Skeletal muscle tissue (tissue), 4 donors: ENCODE measurements around the gene KRTAP7-1. TPM values are rescaled to one million over a fixed set of nuclear protein-coding genes. Genes with fewer than 3 reads are reported as not detected.

Source experiments
- H3K27ac ChIP-seq: one replicate; pipeline ENCODE4 v1.7.0; 2013; ENCODE audit warnings: mild to moderate bottlenecking, low read depth, low read length, inconsistent platforms
- H3K27me3 ChIP-seq, 3 donors: one replicate each; pipeline ENCODE4 v1.7.0; 2013; ENCODE audit warnings: low read length in 3 of 3; ENCODE audit not compliant: control insufficient read depth in 3 of 3, insufficient read depth in 3 of 3
- H3K36me3 ChIP-seq, 3 donors: one replicate each; pipeline ENCODE4 v1.7.0; 2013; ENCODE audit warnings: low read length in 3 of 3; ENCODE audit not compliant: control insufficient read depth in 3 of 3, insufficient read depth in 3 of 3
- H3K4me1 ChIP-seq, 3 donors: one replicate each; pipeline ENCODE4 v1.7.0; 2013; ENCODE audit warnings: low read length in 3 of 3, mild to moderate bottlenecking in 3 of 3; ENCODE audit not compliant: control insufficient read depth in 3 of 3, insufficient read depth in 3 of 3
- H3K4me3 ChIP-seq, 3 donors: one replicate each; pipeline ENCODE4 v1.7.0; 2013; ENCODE audit warnings: low read length in 3 of 3
- H3K9ac ChIP-seq, 3 donors: one replicate each; pipeline ENCODE4 v1.7.0; 2013; ENCODE audit warnings: low read length in 3 of 3, mild to moderate bottlenecking in 3 of 3, moderate library complexity in 2 of 3, low read depth in 1 of 3
- H3K9me3 ChIP-seq, 3 donors: one replicate each; pipeline ENCODE4 v1.7.0; 2013; ENCODE audit warnings: low read length in 3 of 3; ENCODE audit not compliant: control insufficient read depth in 3 of 3
- total RNA-seq: library from RNA; depleted of rRNA; stranded (reverse); fragments of >200 nt; gene quantifications from one replicate; pipeline ENCODE4 v1.2.3, GENCODE V29; 2014
- donor health status: Osteomylitis.

The KRTAP7-1 gene, protein sequence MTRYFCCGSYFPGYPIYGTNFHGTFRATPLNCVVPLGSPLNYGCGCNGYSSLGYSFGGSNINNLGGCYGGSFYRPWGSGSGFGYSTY
- not detected for total RNA-seq

GRCh38 chr21:30829659-30830058, at the start of gene KRTAP7-1:
Gene KRTAP7-1, minus strand, starts transcription at chr21:30829759. Its CDS starts 61 bp downstream, at chr21:30829698.
- Histone ChIP-seq H3K36me3 (no peaks in the 10 kb centered on the region), H3K4me1 (no peaks in the 10 kb centered on the region), H3K9ac (no peak within 1 kb of the TSS), H3K27me3 (no peaks in the 10 kb centered on the region), H3K9me3 (peaks cover 4 to 7% (median 4%) of the 10 kb centered on the region in 3 donors), H3K27ac (no peak within 1 kb of the TSS), H3K4me3 (no peak within 1 kb of the TSS)

GRCh38 chr21:30874526-30874925, 45.0 kb upstream of the KRTAP7-1 start:
- Histone ChIP-seq H3K4me1 (no peaks in the 10 kb centered on the region), H3K36me3 (no peaks in the 10 kb centered on the region), H3K27ac (no peak overlapping the region), H3K27me3 (no peaks in the 10 kb centered on the region), H3K9me3 (no peaks in the 10 kb centered on the region), H3K4me3 (no peak overlapping the region), H3K9ac (no peak overlapping the region)

DNA sequence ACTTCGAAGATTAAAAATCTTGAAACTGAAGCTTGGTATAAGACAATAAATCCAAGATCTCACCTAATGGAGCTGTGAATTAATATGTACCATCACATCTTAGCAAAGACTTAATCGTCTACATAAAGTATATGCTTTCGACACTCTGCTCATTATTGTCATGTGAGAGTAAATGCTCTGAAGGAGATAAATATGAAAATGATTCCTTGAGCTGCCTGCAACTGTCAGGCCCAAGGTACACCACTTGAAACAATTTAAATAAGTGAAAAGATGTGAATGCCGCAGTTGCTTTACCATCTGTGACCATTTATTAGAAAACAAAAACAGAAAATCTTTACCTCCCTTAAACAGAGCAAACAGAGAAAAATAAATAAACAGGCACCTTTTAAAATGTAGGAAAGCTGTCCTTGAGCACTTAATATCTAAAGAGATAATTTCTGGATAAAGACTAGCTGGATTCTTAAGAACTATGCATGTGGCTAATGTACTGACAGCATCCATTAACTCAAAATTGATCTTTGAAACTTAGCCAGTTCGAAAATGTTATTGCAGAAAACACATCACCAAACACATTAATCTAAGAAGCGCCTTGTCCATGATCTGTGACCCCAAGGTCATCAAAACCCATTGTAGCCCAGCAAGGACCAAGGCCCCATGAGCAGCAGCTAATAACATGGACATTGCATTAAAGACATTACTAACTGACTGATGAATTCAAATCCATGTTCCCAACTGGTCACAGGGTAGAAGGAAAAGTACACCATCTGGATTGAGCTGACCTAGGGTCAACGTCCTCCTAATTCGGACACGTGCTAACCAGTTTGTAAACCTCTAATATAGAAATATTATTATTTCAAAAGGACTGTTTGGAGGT, 18.3 kb upstream of the KRTAP7-1 start:
- Histone ChIP-seq H3K27me3 (no peaks in the 10 kb centered on the region), H3K9me3 (peaks cover 0 to 3% (median 0%) of the 10 kb centered on the region in 3 donors), H3K4me1 (no peaks in the 10 kb centered on the region), H3K4me3 (no peak overlapping the region), H3K27ac (no peak overlapping the region), H3K9ac (no peak overlapping the region), H3K36me3 (no peaks in the 10 kb centered on the region)

DNA sequence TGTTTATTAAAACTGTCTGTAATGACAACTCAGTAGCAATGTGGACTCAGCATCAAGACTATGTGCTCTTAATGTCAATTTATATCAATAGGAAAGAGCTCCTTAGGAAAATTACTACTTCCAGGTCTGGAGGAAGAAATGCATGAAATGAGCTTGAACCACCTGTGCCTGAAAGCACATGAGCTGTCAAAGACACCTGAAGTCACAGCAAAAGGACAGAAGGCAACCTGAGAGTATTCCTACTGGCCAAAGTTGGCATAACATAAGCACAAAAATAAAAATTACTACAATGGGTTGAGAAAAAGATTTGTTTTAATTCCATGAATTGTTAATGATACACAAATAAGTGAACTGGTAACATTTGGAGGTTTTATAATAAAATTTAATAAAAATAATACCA, 13.4 kb upstream of the KRTAP7-1 start:
- no peaks in the 10 kb centered on the region for H3K36me3 ChIP-seq
- no peaks in the 10 kb centered on the region for H3K27me3 ChIP-seq
- no peaks in the 10 kb centered on the region for H3K9me3 ChIP-seq
- no peak overlapping the region for H3K27ac ChIP-seq
- H3K4me3 ChIP-seq, result no peak overlapping the region
- H3K4me1 ChIP-seq, result no peaks in the 10 kb centered on the region
- H3K9ac ChIP-seq, result no peak overlapping the region

- no peaks in the 10 kb centered on the region for H3K36me3 ChIP-seq
- no peaks in the 10 kb centered on the region for H3K4me1 ChIP-seq
- no peak overlapping the region for H3K9ac ChIP-seq
- H3K27ac ChIP-seq, result no peak overlapping the region
- no peak overlapping the region for H3K4me3 ChIP-seq
- no peaks in the 10 kb centered on the region for H3K27me3 ChIP-seq
- no peaks in the 10 kb centered on the region for H3K9me3 ChIP-seq
These were observed 9.7 kb upstream of the KRTAP7-1 start for GRCh38 chr21:30839304-30839703.

DNA sequence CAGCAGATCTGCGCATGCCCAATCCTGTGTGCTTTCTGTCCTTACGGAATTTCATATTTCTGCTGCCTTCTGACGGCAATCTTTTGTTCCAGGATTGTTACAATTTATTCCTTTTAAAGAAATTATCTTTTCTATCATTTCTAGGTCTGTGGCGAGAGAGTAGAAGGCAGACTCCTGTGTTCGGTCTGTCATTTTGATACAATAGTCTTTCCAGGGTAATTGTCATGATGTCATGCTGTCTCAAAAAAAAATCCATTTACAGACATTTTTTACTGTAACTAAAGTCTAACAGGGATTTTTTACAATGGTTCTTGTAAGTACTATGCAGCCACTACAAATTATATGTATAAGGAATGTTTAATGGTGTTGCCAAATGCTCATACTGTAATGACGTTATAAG, 9.0 kb upstream of the KRTAP7-1 start:
- no peak overlapping the region for H3K4me3 ChIP-seq
- peaks cover 0 to under 1% (median 0%) of the 10 kb centered on the region in 3 donors for H3K9me3 ChIP-seq
- no peaks in the 10 kb centered on the region for H3K4me1 ChIP-seq
- H3K36me3 ChIP-seq, result no peaks in the 10 kb centered on the region
- H3K9ac ChIP-seq, result no peak overlapping the region
- H3K27ac ChIP-seq, result no peak overlapping the region
- H3K27me3 ChIP-seq, result no peaks in the 10 kb centered on the region

- Histone ChIP-seq H3K9ac (no peak overlapping the region), H3K36me3 (no peaks in the 10 kb centered on the region), H3K4me1 (no peaks in the 10 kb centered on the region), H3K27me3 (no peaks in the 10 kb centered on the region), H3K9me3 (peaks cover 4% of the 10 kb centered on the region in 3 donors), H3K27ac (no peak overlapping the region), H3K4me3 (no peak overlapping the region)
These were observed 1.7 kb upstream of the KRTAP7-1 start for GRCh38 chr21:30831194-30831765.

DNA sequence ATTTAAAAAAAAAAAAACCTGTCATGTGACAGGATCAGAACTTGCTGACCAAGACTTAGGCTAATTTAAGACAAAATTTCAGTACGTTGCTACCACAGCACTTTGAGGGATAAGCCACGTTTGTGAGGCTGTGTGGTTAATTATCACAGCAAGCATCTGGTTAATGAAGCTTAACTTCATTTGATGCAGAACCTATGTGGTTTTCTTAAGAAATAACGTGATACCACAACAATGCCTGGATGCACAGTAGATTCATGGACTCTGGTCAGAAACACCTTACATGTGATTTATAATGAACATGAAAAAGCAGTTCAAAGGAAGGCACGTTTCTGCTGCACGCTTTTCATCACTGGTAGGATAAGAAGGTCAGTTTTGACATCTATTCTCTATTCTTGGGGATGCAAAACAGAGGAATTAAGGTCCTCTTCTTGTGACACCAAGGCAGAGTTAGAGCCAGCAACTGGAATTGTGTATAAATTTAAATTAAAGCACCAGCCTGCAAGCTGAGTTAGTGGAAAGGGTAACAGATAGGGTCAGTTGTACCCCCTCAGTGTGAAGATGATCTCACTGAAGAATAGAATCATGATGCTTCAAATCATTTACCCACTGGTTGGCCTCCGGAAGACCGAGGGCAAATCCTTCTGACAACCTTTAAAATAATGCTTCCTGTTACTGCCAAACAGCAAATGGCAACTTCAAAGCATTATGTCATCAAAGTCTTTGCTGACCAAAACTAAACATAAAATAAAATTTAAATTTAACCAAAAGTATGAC, 10.5 kb downstream of the KRTAP7-1 start:
- no peaks in the 10 kb centered on the region for H3K9me3 ChIP-seq
- no peak overlapping the region for H3K4me3 ChIP-seq
- no peak overlapping the region for H3K9ac ChIP-seq
- no peak overlapping the region for H3K27ac ChIP-seq
- H3K27me3 ChIP-seq, result no peaks in the 10 kb centered on the region
- no peaks in the 10 kb centered on the region for H3K4me1 ChIP-seq
- no peaks in the 10 kb centered on the region for H3K36me3 ChIP-seq

DNA sequence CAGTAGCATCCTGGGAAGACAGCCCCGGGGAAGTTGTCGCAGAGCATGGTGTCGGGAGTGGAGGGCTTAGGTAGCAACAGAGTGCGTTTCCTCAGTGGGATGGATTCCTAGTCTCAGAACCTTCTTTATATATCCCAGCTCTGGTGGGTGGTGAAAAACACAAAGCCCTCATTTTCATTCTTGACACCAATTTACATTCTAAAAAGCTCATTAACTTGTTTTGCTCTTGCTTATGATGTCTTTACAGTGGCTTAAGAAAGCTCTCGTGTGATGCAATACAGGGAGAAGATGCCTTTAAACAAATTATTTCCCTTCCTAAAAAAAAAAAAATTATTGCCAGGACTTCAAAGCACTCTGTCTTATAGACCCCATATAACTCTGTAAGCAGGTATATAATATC, 16.4 kb downstream of the KRTAP7-1 start, which contains the start of gene KRTAP8-1:
KRTAP8-1 (minus strand) TSS at position 101 of the 400 bp plus-strand sequence; CDS start at position 47, 54 bp downstream.
- Histone ChIP-seq H3K9me3 (no peaks in the 10 kb centered on the region), H3K4me1 (no peaks in the 10 kb centered on the region), H3K27ac (no peak within 1 kb of the TSS), H3K36me3 (no peaks in the 10 kb centered on the region), H3K4me3 (no peak within 1 kb of the TSS), H3K9ac (no peak within 1 kb of the TSS), H3K27me3 (no peaks in the 10 kb centered on the region)
